Anterior cingulate cortex (tissue), 58 donors: ENCODE data around the gene DUSP12.
"Not testable (repeated sequence)": the region's sequence is repeated elsewhere in the genome, so short reads cannot be mapped to it uniquely, and the experiment has no call there.

Experiments used
- DNase-seq, 58 donors: peaks; one replicate each; lab custom pipeline; 2025; lab: John Stamatoyannopoulos, UW

Gene DUSP12

GRCh38 chr1:161749509-161750407 lies at the start of gene DUSP12:
DUSP12 (plus strand) TSS chr1:161749786; CDS start chr1:161749802, 16 bp downstream.
- DNase-seq, result peak; percentile 40 to 97 (median 88)

GRCh38 chr1:161702250-161702649 lies 47.3 kb upstream of the DUSP12 start:
- no peak for DNase-seq

- DNase-seq, result no peak
Measured at GRCh38 chr1:161705537-161705936, 44.0 kb upstream of the DUSP12 start.

GRCh38 chr1:161706113-161706481 lies 43.5 kb upstream of the DUSP12 start:
- DNase-seq, result no peak

GRCh38 chr1:161706482-161707347 lies 42.9 kb upstream of the DUSP12 start, which contains the start of gene FCRLA:
FCRLA (plus strand) TSS chr1:161707229; CDS start chr1:161707265, 36 bp downstream.
- DNase-seq, result peak in 11 of 58 donors; percentile 1 to 39 (median 8)

- DNase-seq, result no peak
Measured at GRCh38 chr1:161707503-161707902, 42.1 kb upstream of the DUSP12 start.

- no peak for DNase-seq
Measured at GRCh38 chr1:161709373-161709772, 40.2 kb upstream of the DUSP12 start.

- no peak for DNase-seq
Measured at GRCh38 chr1:161710560-161710959, 39.0 kb upstream of the DUSP12 start.

- no peak for DNase-seq
Measured at GRCh38 chr1:161718559-161719324, 30.8 kb upstream of the DUSP12 start.

- DNase-seq, result no peak
Measured at GRCh38 chr1:161719325-161719611, 30.3 kb upstream of the DUSP12 start.

- DNase-seq, result no peak
Measured at GRCh38 chr1:161720422-161720821, 29.2 kb upstream of the DUSP12 start.

GRCh38 chr1:161720956-161721737 lies 28.4 kb upstream of the DUSP12 start, which contains the start of gene FCRLB:
FCRLB (plus strand) TSS chr1:161721544; CDS start chr1:161722673, 1,129 bp downstream.
- DNase-seq, result no peak

- no peak for DNase-seq
Measured at GRCh38 chr1:161721738-161722343, 27.7 kb upstream of the DUSP12 start.

- DNase-seq, result no peak
Measured at GRCh38 chr1:161722406-161722805, 27.2 kb upstream of the DUSP12 start.

- DNase-seq, result no peak
Measured at GRCh38 chr1:161723459-161724141, 26.0 kb upstream of the DUSP12 start.

GRCh38 chr1:161725258-161725907 lies 24.2 kb upstream of the DUSP12 start:
- not testable (repeated sequence) for DNase-seq

GRCh38 chr1:161725908-161726472 lies 23.6 kb upstream of the DUSP12 start:
- DNase-seq, result peak in 49 of 58 donors; percentile 9 to 75 (median 43)
